GM13977 (cell line): Measurements from ENCODE around the gene PTPRA.

ENCODE experiments used
- DNase-seq: peaks from one replicate; pipeline ENCODE4 v3.0.0; 2012; ENCODE audit warnings: low spot score
- in situ Hi-C: fragments of 300-500 bp; cut with MboI; formaldehyde crosslinking; loops from one replicate; pipeline ENCODE4 v1.12.0; 2022; ENCODE audit warnings: low sequenced_read_pairs, low pct_unique_long_range_greater_than_20kb, mixed read lengths, inconsistent platforms; ENCODE audit not compliant: unreplicated experiment
- TF ChIP-seq, protein P1 (sequence below): IDR thresholded peaks from 2 replicates; pipeline ENCODE4 v1.5.1; 2012; ENCODE audit warnings: mild to moderate bottlenecking, control low read depth; ENCODE audit not compliant: insufficient read depth; ENCODE audit errors: extremely low read depth, missing control alignments

PTPRA gene

DNA sequence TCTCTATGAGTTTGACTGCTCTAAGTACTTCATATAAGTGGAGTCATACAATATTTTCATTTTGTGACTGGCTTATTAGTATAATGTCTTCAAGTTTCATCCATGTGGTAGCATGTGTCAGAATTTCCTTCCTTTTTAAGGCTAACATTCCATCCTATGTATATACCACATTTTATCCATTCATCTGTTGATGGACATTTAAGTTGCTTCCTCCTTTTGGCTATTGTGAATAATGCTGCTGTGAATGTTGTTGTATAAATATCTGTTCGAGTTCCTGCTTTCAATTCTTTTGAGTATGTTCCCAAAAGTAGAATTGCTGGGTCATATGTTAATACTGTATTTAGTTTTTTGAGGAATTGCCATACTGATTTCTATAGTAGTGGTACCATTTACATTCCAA, 79.5 kb downstream of the PTPRA start:
- no peak for DNase-seq
- in situ Hi-C loops = no loop called here
- TF ChIP-seq, protein P1, sequence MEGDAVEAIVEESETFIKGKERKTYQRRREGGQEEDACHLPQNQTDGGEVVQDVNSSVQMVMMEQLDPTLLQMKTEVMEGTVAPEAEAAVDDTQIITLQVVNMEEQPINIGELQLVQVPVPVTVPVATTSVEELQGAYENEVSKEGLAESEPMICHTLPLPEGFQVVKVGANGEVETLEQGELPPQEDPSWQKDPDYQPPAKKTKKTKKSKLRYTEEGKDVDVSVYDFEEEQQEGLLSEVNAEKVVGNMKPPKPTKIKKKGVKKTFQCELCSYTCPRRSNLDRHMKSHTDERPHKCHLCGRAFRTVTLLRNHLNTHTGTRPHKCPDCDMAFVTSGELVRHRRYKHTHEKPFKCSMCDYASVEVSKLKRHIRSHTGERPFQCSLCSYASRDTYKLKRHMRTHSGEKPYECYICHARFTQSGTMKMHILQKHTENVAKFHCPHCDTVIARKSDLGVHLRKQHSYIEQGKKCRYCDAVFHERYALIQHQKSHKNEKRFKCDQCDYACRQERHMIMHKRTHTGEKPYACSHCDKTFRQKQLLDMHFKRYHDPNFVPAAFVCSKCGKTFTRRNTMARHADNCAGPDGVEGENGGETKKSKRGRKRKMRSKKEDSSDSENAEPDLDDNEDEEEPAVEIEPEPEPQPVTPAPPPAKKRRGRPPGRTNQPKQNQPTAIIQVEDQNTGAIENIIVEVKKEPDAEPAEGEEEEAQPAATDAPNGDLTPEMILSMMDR = no peak

DNA sequence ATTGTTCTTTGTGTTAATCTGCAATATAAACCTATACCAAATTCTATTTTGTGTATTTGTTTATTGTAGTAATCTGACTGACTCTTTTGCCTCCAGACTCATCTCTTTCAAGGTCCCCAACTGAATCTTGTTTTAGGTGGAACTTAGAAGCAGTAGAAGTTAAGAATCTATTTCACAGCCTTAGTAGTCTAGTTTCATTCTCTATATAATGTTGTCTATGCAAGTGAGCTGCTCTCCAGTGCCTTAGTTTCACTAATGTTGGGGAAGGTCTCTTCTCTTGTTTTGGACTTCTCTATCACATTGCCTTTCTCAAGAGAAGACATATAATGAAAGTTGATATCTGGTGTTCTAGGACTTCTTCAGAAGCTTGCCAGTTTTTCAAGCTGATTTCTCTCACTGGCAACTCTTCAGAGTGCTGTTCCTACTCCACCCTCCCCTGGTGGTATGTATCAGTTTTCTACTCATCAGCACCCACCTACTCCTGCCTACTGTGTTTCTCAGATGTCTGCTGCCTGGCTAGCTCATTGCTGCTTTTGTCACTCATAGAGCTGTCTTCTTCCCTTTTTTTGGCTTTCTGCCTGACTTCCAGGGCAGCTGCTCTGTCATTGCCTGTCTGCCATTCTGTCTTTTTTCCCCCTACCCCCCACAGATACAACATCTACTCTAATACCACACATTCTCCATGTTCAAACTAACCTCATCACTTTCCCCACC, 82.1 kb downstream of the PTPRA start:
- peak; percentile 36 for DNase-seq
- TF ChIP-seq, protein P1 = no peak
- in situ Hi-C loops = no loop called here

GRCh38 chr20:2956480-2956879, 83.2 kb downstream of the PTPRA start:
- in situ Hi-C loops = no loop called here
- no peak for DNase-seq
- TF ChIP-seq, protein P1 = no peak

DNA sequence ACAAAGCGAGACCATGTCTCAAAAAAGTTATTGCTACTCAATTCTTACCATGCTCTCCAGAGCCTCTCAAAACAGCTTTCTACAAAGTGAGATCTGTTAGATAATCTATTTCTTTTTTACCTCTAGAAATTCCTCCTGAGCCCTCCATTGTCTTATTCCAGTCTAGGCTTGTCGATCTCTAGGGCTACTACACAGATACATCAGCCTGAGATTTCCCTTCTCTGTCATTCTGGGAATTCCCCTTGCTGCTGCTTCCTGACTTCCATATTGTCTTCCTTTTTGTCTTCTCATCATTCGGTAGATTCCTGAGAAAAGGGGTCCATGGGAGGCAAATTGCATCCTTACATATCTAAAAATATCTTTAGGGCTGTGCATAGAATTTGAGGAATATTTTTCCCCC, 94.6 kb downstream of the PTPRA start:
- in situ Hi-C loops = no loop called here
- TF ChIP-seq, protein P1 = no peak

GRCh38 chr20:2972126-2972525, 98.8 kb downstream of the PTPRA start:
- no peak for DNase-seq
- TF ChIP-seq, protein P1 = no peak
- in situ Hi-C loops = loop anchor here (10.0 kb wide), 1 partner anchor 97 kb away; the partner anchor contains the start of gene PTPRA

More for the DNA sequence above, 94.6 kb downstream of the PTPRA start:
- DNase-seq = no peak

GRCh38 chr20:2973574-2973973, 100.3 kb downstream of the PTPRA start:
- in situ Hi-C loops = loop anchor here (10.0 kb wide), 1 partner anchor 99 kb away; the partner anchor contains the start of gene PTPRA

More at GRCh38 chr20:2973574-2973973, 100.3 kb downstream of the PTPRA start:
- TF ChIP-seq, protein P1 = no peak
- DNase-seq = no peak
